T-helper 9 cell (primary cell): ENCODE data around the gene LCAT.

Experiments used
- DNase-seq: peaks from one replicate; pipeline ENCODE4 v3.0.0-alpha.2; 2020

LCAT gene

DNA sequence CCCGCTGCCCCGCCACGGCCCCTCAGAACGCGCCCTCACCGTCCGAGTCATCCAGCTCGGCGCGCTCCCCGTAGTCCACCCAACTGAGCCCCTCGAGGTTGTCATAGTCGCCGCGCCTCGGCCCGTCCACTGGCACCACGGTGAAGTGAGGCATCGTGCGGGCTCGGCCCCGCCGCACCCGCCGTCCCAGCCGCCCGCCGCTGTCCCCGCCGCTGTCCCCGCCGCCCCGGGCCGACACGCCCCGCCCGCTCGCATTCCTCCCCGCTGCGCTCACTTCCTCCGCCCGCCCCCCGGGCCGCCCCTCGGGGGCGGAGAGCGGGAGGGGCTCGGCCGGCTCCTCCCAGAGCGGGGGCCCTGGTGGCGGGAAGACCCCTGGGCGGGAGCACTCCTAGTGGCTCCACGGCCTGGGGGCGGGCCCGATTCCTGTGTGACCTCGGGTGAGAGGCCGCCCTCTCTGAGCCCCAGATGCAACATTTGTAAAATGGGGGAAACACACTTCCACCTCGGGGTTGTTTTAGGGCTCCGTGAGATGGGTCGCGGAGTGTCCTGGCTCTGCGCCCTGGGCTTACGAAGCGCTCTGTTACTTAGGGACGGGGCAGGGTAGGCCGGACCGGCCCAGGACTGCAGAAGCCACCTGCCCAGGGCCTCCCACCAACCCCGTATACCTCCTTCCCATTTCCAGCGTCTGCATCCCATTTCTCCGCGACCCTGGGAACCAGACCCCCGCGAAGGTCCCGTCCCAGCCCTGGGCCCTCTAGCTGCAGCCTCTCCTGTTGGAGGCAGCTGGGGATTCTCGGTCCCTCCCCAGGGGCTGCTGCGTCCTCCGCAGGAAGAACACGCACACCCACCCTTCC lies 24.7 kb upstream of the LCAT start, which contains the start of gene SLC12A4:
TSS of gene SLC12A4 (minus strand) at position 238 of the 854 bp plus-strand sequence. CDS start at position 154, 84 bp downstream.
- DNase-seq = peak; percentile 80

DNA sequence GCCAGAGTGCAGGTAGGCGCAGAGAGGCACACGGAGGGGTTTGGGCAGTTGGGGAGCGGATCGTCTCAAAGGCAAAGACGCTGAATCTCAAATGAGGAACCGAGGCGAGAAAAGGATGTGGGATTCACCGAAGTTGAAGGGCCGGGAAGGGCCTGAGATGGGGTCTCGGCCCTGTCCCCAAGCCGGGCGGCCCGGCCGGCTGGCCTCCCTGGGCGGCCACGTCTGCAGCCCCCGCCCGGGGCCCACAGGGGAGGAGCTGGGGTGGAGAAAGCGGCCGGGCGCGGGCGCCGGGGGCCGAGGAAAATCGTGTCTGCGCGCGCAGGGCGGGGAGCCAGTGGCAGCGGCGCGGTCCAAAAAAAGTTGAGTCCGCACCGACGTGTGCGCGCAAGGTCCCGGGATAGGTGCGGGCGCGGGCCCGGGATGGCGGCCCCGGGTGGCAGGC lies 24.1 kb upstream of the LCAT start:
- peak; percentile 28 for DNase-seq

DNA sequence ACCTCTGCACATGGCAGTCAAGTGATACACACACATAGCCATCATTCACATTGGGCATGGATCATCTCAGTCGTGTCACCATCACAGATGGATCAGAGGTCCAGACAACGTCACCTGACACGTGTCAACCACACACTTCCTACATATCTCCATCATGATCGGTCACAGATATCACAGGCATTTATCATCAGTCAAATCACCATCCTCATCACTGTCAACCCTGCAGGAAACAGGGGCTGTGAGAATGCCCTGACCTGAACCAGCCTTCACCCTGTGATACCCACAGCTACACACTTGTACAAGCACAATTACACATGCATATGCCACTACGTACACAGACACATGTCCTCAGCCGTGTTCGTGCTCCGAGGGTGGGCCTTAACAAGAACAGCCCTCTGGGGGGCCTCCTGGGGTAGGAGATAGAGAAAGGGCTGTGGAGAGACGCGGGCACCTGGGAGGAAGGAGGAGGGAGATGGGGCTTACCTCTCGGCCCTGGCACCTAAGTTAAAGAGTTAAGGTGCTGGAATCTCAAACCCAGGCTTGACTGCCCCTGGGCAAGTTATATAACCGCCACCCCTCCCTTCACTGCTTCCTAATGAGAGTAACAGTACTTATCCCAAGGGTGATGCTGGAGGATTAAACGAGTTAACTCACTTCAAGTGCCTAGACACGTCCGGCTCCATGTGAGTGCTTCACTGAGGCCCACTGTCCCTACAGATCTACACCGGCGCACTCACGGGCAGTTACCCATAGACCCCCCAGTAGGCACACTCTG lies 23.4 kb upstream of the LCAT start:
- no peak for DNase-seq

DNA sequence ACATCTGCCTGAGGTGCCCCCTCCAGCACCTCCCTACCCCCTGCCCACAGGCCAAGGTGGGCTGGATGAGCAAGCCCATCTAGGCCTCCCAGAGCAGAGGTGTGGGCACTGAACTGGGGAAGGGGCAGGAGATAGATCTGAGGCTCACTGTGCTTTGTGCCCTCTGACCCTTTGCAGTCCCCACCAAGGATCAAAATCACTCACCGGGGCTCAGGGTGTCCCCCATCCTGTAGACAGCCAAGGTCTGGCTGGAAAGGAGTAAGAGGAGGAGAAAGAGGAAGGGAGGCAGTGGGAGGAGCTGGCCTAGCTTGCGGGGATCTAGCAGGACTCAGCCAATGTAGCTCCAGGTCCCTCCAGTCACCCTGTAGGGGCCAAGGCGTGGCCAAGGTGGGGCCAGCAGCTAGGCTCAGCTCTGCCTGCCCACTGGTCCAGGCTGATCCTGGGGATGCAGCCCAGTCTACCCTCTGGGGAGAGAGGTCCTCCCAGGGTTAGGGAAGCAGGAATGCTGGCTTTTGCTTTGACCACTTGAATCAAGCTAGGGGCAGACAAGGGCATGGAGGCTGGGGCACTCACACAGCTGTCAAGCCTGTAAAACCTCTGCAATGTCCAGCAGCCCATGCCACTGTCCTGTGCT lies 22.7 kb upstream of the LCAT start:
- DNase-seq = no peak

DNA sequence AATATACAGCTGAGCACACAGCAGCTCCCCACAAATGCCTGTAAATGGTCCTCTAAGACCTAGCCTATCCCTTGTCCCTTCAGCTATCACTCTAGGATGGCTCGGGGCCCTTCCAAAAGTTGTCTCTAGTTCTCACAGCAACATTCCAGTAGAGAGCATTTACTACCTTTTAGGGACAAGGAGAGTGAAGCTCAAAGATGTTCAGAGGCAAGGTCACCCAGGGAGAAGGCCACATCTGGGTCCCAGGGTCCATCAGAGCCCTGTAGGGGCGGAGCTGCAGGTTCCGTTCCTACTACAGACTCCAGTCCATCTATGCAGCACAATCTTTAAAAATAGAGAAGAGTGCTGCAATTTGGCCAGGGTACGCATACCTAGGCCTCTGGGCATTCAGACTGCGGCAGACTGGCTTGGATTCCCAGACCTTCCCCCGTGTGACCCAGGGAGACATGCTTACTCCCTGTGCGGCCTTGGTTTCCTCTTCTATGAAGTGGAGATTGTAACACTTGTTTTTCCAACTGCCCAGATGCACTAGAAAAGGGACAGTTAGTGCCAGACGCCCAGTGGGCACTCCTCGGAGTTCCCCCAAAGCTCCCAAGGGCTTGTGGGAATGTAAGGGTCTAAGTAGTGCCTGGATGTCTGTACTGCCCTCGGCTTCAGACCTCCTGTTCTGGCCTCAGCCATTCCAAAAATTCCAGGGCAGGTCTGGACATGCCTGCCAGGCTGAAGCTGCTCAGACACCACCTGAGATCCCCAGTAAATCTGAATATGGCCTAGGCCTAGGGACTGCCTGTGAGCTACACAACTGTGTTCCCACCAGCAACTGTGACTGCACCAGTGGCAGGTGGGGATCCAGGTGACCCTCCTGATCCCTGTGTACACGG lies 22.0 kb upstream of the LCAT start:
- no peak for DNase-seq

DNA sequence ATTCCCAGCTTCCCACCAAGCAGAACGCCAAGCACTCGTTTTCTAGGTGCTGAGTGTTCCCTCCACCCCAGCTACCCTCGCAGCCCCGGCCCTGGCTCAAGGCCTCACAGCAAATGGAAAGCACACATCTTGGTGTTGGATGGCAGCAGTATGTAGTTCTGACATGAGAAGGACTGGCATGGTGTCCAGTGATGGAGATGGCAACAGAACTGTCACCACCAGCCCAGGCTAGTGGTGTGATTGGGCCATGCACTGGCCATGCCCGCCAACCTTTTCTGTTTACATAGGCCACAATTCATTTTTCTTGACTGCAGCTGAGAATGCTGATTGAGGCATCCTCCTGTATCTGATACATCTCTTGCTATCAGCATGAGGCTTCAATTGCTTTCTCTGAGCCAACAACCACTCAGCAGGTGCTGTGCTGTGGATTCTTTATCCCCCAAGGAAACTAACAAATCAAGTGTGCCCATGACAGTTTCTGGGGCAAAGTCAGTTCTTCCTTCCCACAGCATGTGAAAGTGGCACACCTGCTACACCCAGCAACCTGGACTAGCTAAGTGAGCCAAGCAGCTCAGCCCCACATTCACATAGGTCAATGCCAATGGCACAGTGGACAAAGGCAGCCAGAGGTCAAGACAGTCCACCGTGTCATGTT lies 20.7 kb upstream of the LCAT start:
- DNase-seq = no peak

DNA sequence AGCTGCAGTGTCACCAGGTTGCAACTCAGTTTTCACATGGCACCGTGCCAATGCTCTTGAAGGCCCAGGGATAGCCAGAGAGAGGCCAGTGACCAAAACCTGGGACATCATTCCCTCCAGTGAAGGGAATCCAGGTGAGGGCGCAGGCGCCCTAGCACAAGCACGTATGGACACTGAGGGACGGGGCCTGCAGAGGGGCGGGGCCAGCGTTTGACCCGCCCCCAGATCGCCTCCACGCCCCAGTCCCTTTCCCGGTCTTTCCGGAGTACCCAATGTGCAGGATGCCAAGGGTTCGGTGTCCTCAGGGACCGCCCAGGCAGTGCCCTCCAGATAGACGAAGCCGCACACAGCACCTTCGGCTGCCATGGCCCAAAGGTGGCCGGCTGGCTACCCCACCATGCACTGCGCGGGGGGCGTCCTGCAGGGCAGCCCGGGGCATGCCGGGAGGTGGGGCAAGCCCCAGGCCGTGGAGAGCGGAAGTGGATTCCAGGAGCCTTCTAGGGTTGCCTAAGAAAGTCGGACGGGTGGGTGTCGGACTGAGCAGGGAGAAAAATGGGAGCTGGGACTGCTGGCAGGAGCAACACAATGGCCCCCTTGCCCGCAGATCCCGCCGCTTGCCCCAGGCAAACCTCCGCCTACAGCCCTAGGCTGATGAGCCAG lies 19.9 kb upstream of the LCAT start:
- DNase-seq = no peak

DNA sequence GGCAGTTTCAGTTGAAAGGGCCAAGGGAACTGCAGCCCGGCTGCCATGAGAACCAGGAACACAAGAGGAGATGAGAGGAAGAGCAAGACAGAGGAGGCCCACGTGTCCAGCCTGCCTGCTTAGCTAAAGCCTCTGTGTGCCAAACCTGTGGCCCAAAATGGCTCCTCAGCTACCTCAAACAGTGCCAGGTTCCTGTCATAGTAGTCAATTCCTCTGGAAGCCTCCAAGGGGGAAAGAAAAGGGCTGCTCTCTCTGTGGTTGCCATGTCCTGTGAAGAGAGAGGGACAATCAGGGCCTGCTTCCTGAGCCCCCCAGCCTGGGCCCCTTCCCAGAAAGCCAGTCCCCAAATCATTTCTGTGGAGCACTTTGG lies 19.4 kb upstream of the LCAT start:
- no peak for DNase-seq

DNA sequence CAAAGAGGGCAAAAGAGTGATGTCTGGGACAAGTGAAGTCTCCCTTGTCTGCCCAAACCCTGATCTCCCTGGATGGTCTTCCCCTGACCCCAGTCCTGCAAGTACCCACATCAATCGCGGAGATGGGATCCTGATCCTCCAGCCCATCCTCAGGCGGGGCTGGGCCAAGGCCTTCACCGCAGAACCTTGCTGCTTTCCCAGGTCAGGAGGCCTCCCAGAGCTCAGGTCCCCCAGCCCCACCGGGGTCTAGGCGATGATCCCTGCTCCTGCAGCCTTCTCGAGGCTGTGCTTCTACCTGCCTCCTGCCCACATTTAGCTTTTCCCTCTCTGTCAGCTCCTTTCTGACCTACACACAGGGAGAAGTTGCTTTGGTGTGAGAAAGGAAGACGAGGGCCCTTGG lies 18.2 kb upstream of the LCAT start:
- DNase-seq = no peak

DNA sequence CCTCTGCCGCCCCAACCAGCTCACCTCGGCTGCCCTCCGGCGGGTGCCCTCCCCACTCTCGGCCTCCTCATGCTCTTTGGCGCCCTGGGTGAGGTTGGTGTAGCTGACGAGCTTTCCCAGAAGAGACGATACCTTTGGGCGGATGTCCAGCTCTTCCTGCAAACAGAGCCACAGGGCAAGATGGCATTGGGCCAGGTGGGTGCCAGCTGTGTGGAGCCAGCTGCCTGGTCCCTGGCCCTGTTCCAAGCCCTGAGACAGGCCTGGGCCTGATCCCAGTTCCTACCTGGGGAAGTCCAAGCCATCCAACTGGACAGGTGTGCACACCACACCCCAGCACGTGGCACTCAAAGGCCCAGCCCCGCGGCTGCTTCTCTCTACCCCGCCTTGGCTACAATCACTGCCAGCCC lies 17.6 kb upstream of the LCAT start:
- DNase-seq = no peak

DNA sequence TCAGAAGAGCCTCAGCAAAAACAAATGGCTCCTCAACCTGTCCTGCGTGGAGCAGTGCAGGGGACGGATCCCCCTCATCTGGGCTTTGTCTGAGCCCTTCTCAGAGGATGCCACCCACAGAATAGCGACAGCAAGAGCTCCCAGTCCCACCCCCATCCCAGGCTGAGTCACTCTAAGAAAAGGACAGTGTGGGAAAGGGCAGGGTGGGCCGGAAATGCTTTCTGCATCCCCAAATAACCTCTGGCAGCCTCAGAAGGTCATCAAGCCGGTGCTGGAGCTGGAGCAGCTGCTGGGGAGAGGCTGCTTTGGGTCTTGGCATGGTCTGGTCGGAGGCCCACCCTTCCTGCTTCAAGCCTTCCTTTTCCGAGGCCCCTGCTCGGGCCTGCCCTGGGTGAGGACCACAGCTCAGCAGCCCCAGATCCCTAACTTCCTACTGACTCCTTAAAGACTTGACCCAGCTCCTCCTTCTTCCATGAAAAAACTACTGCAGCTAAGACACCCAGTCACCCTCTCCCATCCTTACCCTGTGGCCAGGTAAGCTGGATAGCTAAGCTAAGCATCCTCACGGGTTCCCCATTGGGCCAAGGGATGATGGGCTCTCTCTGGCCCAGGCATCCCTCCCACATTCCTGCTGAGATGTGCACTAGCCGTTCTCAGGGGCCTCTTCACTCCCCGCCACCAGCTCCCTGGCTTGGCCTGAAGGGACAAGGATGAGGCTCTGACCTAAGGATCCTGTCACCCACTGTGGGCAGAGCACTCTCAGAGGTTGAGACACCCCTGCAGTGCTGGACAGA lies 15.8 kb upstream of the LCAT start:
- DNase-seq = no peak

DNA sequence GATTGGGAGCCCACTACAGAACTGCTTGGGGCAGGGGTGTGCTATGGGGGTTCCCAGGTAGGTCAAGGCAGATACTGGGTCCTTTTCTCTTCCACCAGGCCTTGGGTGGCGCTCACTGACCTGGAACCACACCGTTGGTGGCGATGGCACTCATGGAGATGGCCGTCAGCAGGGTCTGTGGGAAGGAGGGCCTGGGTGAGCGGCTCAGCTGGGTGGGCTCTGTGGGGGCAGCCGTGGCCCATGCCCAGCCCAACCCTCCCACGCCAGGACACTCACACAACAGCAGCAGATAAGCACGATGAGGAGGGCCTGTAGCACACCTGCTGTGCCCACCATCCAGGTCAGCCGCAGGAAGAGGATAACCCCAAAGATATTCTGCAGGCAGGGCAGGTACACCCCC lies 13.7 kb upstream of the LCAT start:
- DNase-seq = no peak

DNA sequence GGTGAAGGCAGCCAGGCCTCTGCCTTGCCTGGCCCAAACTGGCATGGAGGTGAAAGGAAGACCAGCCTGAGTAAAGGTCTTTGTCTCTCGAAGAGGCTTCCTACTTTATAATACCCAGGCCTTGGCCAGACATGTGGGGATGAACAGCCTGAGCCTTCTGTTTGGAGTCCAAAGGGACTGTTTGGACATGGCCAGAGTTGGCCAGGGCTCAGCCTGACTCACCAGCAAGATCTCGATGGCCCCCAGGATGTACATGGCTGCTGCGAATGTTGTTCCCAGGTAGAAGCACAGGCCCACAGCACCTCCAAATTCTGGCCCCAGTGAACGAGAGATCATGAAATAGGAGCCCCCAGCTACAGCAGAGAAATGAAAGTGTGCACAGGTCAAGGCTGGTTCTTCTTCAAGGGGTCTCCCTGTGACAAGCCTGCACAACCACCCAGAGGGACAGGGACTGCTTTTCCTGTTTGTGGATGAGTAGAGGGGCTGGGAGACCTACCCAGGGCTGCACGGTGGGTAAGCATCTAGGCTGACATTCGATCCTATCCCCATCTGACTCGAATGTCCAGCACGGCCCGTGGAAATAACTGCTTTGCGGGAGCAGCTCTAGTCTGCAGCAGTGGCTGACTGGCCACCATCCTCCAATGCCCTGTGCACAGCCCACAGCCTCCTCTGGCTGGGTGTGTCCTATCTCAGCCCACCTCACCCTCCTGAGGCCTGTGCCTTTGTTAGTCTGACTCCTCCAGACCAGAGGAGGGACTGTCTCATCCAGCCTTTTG lies 10.7 kb upstream of the LCAT start:
- no peak for DNase-seq

DNA sequence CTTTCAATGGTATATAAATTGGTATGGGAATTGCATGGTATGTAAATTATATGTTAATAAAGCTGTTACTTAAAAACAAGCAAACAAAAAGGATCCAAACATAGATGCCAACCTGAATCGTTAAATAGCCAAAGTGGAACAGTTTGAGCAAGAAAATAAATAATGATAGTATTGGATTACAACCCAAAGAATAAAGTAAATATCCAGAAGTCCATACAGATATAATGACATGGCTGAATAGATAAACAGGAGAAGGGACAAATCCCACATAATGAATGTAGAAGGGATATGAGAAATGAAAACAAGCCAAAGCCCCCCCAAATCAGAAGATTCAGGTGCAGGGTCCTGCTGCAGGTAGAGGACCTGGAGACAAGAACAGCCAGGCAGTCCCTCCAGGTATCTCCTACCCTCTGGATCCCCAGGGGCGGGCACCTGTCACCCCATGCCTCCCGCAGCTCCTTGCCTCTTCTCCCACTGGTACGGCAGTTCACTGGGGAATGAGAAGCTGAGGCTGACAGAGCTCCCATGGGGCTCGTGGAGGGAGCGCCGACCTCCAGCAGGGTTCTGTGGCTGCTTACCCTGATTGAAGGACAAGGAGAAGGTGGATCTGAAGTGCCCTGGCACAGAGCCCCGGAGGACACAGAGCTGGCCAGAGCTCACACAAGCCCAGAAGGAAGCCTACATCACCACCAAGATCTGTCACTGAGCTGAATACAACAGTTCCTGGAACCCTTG lies 9.9 kb upstream of the LCAT start:
- DNase-seq = no peak

DNA sequence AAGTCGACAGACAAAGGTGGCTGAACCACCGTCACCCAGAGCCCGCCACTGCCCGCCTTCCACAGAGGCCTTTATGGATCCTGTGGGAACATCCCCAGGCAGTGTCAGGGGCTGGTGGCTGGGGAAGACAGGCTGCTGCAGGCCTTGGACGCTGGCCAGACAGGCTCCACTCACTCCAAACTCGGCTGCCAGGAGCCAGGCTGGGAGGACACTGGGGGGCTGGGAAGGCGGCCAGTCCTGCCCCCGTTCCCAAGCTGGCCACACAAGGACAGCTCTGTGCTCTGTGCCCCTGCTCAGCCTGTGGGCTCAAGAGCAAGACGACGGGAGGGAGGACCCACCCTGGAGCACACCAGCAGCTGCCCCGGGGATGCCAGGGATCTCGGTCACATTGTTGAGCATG lies 7.6 kb upstream of the LCAT start:
- no peak for DNase-seq

DNA sequence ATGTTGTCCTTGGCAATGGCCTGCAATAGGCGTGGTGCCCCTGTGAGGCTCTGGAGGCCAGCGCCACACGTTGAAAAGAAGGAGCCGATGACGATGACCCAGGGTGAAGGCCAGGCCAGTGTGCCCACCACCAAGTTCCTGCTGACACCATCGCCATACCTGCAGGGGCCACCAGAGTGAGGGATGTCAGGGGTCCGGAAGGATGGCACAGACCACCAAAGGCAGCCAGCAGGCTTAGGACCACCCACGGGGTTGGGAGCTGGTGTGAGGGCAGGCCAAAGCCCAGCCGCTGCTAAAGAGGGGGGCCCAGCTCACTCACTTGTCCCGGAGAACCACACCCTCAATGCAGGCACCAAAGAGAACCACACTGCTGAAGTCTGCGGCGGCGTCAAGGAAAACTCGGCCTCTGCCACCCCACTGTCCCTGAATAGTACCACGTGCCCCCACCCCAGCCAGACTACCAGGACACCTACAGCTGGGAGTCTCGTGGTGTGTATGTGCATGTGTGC lies 6.5 kb upstream of the LCAT start:
- DNase-seq = no peak

DNA sequence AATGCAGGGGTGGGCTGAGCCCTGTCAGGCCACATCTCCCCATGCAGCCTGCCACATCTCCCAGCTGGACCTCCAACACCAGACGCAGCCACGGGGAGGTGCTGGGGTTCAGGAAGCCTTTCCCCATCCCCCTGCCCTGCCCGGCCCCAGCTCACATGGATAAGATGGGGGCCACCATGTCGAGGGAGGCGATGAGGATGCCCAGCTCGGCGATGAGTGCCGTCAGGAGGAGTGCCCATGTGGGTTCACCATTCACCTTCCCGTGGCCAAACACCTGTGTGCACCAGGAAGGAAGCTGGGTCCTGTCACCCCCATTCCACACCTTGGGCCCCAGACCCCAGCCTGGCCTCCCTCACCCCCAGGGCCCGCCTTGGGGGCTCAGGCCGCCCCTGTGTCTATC lies 5.7 kb upstream of the LCAT start:
- no peak for DNase-seq

DNA sequence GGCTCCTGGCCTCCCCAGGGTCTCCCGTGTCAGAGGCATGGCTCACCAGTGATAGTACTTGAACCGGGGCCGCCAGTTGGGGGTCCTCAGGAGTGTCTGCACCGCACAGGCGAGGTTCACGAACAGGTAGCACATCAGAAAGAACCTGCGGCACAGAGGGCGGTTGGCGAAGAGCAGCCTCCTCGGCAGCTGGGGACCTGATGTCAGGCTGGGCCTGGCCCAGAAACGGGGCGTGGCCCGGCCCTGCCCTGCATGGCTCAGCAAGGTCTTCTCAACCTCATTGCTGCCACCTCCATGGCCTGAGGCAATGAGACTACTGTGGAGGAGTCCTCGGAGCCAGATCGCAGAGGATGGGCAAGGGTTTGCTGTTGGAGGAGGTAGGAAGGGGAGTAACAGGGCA lies 4.1 kb upstream of the LCAT start:
- DNase-seq = no peak
